Uterus (tissue), 4 donors: Measurements from ENCODE around the gene UNCX. TPM values are rescaled to one million over a fixed set of nuclear protein-coding genes. Genes with fewer than 3 reads are reported as not detected.

Source experiments
- DNase-seq, 2 donors: peaks; one replicate each; pipeline ENCODE4 v3.0.0-alpha.2; 2019 to 2020
- H3K27ac ChIP-seq, 2 donors: fragments of 200-600 bp; sonication (generic); 1 replicate in 1 of 2; 2 replicates in 1 of 2; pipeline ENCODE4 v1.5.1; 2016 to 2018
- H3K27me3 ChIP-seq, 2 donors: fragments of 200-600 bp; sonication (generic); one replicate each; pipeline ENCODE4 v1.5.1; 2018 to 2019; ENCODE audit warnings: control low read depth in 1 of 2
- H3K36me3 ChIP-seq, 2 donors: fragments of 200-600 bp; sonication (generic); one replicate each; pipeline ENCODE4 v1.5.1; 2019; ENCODE audit warnings: control low read depth in 1 of 2
- H3K4me1 ChIP-seq, 2 donors: fragments of 200-600 bp; sonication (generic); one replicate each; pipeline ENCODE4 v1.5.1; 2018 to 2019; ENCODE audit warnings: control low read depth in 1 of 2
- H3K4me3 ChIP-seq, 2 donors: fragments of 200-600 bp; sonication (generic); 1 replicate in 1 of 2; 2 replicates in 1 of 2; pipeline ENCODE4 v1.5.1; 2018 to 2019; ENCODE audit warnings: mild to moderate bottlenecking in 1 of 2
- H3K9me3 ChIP-seq, 2 donors: fragments of 200-600 bp; sonication (generic); one replicate each; pipeline ENCODE4 v1.5.1; 2019; ENCODE audit warnings: control low read depth in 1 of 2
- POLR2A ChIP-seq, 2 donors: fragments of 450-650 bp; IDR thresholded peaks; one replicate each; pipeline ENCODE4 v1.6.1; 2016; ENCODE audit warnings: antibody characterized with exemption in 2 of 2, mild to moderate bottlenecking in 1 of 2, moderate library complexity in 1 of 2
- intact Hi-C: fragments of 100-400 bp; cut with DNase I; formaldehyde crosslinking; loops from one replicate; pipeline ENCODE4 v1.15.1; 2023; ENCODE audit warnings: low total_unique reads
- total RNA-seq, 4 donors: library from RNA; depleted of rRNA in 3 of 4; stranded (reverse); fragments of >200 nt in 3 of 4; gene quantifications; one replicate each; pipeline versions ENCODE4 v1.1.0 to v1.2.4, GENCODE V29; 2014 to 2023
- TF ChIP-seq, protein P1 (sequence below), 4 experiments: fragments of 200-600 bp in 2 of 4; fragments of 450-650 bp in 2 of 4; sonication (generic) in 2 of 4; IDR thresholded peaks; one replicate each; pipeline ENCODE4 v1.5.1; 2016 to 2019; ENCODE audit warnings: antibody characterized with exemption in 4 of 4, mild to moderate bottlenecking in 2 of 4, moderate library complexity in 1 of 4
- donor health status: DM: yes; HTN: yes; CAD: no.

Gene UNCX
- total RNA-seq, 4 donors from 2014 or later: not detected

DNA sequence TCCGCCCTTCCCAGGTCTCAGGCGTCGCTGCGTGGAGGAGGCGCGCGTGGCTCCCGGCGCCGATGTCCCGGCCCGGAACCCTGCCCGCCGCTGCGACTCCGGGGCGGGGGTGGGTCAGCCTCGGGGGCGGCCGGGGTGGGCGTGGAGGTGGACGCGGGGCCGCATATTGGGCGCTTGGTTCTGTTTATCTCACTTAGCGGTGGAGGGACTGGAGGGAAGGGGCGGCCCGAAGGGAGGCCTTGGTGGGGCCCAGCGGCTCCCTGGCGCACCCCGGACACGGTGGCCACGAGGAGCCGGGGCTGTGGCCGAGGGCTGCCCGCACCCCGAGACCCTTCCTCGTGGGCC, 8.6 kb downstream of the UNCX start:
- Histone ChIP-seq H3K9me3 (no peaks in the 10 kb centered on the region), H3K4me3 (no peak overlapping the region), H3K36me3 (no peaks in the 10 kb centered on the region), H3K4me1 (peaks cover 0 to 3% of the 10 kb centered on the region in 2 donors), H3K27ac (no peak overlapping the region), H3K27me3 (peaks cover 24 to 88% of the 10 kb centered on the region in 2 donors)
- DNase-seq: no peak
- intact Hi-C loops: no loop called here
- TF ChIP-seq, protein P1, sequence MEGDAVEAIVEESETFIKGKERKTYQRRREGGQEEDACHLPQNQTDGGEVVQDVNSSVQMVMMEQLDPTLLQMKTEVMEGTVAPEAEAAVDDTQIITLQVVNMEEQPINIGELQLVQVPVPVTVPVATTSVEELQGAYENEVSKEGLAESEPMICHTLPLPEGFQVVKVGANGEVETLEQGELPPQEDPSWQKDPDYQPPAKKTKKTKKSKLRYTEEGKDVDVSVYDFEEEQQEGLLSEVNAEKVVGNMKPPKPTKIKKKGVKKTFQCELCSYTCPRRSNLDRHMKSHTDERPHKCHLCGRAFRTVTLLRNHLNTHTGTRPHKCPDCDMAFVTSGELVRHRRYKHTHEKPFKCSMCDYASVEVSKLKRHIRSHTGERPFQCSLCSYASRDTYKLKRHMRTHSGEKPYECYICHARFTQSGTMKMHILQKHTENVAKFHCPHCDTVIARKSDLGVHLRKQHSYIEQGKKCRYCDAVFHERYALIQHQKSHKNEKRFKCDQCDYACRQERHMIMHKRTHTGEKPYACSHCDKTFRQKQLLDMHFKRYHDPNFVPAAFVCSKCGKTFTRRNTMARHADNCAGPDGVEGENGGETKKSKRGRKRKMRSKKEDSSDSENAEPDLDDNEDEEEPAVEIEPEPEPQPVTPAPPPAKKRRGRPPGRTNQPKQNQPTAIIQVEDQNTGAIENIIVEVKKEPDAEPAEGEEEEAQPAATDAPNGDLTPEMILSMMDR (IDR thresholded peaks at IDR 0.05): no peak
- TF ChIP-seq POLR2A (IDR thresholded peaks at IDR 0.05): no peak

DNA sequence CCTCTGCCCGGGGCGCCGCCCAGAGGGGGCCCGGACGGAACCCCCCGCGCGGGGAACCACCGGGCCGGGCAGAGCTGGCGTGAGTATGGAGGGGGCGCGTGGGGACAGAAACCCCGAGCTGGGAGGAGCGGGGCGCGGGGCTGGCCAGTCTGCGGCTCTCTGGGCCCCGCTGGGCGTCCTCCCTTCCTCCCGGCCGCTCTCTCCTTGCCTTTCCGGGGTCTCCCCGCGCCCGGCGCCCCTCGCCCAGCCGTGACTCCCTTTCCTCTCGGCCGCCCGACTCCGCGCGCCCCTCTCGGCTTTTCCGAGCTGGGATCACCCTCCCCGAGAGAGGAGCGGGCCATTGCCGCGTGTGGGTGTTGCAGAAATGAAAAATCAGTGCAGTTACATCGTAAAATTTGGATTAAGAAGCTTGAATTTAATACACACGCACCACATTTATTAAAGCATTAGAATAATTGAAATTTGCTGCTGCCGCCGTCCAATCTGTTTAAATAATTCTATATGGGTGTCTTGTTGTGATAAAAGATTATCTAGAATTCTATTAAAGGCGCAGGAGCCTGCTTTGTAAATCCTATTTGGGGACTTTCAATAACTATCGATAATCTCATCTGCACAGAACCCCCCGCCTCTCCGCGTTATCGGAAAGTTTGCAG, 9.1 kb downstream of the UNCX start:
- Histone ChIP-seq H3K27me3 (peaks cover 24 to 93% of the 10 kb centered on the region in 2 donors), H3K9me3 (no peaks in the 10 kb centered on the region), H3K27ac (no peak overlapping the region), H3K4me3 (no peak overlapping the region), H3K36me3 (no peaks in the 10 kb centered on the region), H3K4me1 (peaks cover 0 to 5% of the 10 kb centered on the region in 2 donors)
- no peak for DNase-seq
- intact Hi-C loops: no loop called here
- TF ChIP-seq POLR2A (IDR thresholded peaks at IDR 0.05): no peak
- TF ChIP-seq, protein P1 (IDR thresholded peaks at IDR 0.05): no peak

DNA sequence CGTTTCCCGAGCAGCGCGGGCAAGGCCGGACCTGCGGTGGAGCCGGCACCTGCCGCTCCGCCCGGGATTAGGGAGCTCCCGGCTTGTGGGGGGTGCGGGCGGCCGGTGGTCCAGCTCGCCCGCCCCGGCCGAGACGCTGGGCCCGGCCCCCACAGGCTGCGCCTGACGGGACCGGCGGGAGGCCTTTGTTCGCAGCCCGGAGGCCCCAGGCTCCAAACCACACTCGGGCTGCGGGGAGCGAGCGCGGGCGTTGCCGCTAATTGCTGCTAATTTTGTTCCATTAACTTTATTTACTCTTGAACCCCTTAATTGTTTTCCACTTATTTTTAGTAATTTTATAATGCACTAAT, 9.6 kb downstream of the UNCX start:
- no peak for DNase-seq
- Histone ChIP-seq H3K36me3 (no peaks in the 10 kb centered on the region), H3K4me3 (no peak overlapping the region), H3K27me3 (peaks cover 27 to 92% of the 10 kb centered on the region in 2 donors), H3K4me1 (peaks cover 0 to 10% of the 10 kb centered on the region in 2 donors), H3K27ac (no peak overlapping the region), H3K9me3 (no peaks in the 10 kb centered on the region)
- TF ChIP-seq, protein P1 (IDR thresholded peaks at IDR 0.05): no peak
- TF ChIP-seq POLR2A (IDR thresholded peaks at IDR 0.05): no peak
- intact Hi-C loops: no loop called here

DNA sequence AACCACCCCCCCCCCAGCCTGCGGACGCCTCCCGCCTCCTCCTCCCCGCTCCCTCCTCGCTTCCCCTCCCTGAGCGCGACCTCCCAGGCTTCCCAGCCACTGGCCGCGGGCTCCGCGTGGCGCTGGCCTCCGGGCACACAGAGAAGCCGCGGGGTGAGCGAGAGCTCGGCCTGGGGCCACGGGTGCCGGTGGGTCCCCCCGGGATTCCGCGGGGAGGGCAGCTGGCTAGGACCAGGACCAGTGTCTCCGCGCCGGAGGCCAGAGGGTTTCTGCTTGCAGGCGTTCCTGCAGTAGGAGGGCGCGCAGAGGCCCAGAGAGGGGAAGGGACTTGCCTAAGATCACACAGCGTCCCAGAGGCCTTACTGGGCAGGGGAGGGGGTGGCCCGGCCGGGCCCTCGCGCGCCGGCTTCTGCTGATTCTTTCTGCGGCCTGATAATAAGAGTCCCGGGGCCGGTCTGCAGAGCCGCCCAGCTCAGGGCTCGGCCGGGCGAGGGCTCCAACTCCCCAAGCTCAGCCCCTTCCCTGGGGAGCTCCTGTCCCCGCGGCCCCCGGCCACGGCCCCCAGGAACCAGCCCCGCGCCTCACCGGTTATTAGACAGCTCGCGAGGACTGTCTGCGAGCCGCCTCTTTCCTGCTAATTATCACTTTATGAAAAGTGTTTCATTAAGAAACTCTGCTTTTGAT, 10.1 kb downstream of the UNCX start:
- no peak for DNase-seq
- H3K27me3 ChIP-seq: peaks cover 32 to 93% of the 10 kb centered on the region in 2 donors
- H3K9me3 ChIP-seq: no peaks in the 10 kb centered on the region
- TF ChIP-seq POLR2A (IDR thresholded peaks at IDR 0.05): no peak
- TF ChIP-seq, protein P1 (IDR thresholded peaks at IDR 0.05): no peak
- H3K27ac ChIP-seq: no peak overlapping the region
- H3K4me1 ChIP-seq: peaks cover 0 to 11% of the 10 kb centered on the region in 2 donors
- no peak overlapping the region for H3K4me3 ChIP-seq
- no peaks in the 10 kb centered on the region for H3K36me3 ChIP-seq
- intact Hi-C loops: no loop called here

DNA sequence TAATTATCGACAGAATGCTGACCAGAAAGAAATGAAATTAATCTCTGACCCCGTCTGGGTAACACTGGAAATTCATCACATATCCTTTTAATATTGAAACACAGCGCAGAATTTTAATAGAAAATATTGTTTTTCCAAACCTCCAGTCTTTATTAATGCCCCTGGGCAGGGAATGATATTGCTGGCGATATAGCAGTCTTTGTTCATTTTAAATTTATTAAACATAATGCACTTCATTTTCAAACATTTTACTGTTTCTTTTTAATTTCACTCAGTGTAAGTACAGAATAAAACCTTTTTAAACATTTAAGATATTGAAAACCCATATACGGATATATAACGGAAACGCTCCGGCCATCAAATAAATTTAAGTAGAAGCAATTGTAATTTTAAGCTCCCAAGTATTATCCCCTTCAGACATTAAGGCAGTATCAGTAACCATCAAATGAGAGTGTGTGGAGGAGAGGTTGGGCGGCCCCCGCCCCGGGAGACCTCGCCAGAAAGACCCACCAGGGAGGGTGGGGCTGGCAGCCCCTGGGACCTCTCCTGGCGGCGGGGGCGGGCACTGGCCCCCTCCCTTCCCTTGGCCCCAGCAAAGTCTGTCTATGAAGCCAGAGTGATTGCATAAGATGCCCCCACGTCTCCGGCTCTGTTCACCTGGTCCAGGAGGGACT, 10.8 kb downstream of the UNCX start:
- intact Hi-C loops: no loop called here
- DNase-seq: no peak
- Histone ChIP-seq H3K4me1 (peaks cover 0 to 11% of the 10 kb centered on the region in 2 donors), H3K9me3 (no peaks in the 10 kb centered on the region), H3K27me3 (peaks cover 36 to 93% of the 10 kb centered on the region in 2 donors), H3K4me3 (no peak overlapping the region), H3K36me3 (no peaks in the 10 kb centered on the region), H3K27ac (no peak overlapping the region)
- TF ChIP-seq POLR2A (IDR thresholded peaks at IDR 0.05): no peak
- TF ChIP-seq, protein P1 (IDR thresholded peaks at IDR 0.05): no peak
